GM20431 (cell line): ENCODE data around the gene SNHG17.
"Not testable (repeated sequence)": the region's sequence is repeated elsewhere in the genome, so short reads cannot be mapped to it uniquely, and the experiment has no call there.

Experiments
- in situ Hi-C: fragments of 300-500 bp; cut with MseI, MboI; formaldehyde crosslinking; loops from one replicate; pipeline ENCODE4 v1.15.0; 2020; ENCODE audit warnings: low sequenced_read_pairs; ENCODE audit not compliant: unreplicated experiment

Gene SNHG17

DNA sequence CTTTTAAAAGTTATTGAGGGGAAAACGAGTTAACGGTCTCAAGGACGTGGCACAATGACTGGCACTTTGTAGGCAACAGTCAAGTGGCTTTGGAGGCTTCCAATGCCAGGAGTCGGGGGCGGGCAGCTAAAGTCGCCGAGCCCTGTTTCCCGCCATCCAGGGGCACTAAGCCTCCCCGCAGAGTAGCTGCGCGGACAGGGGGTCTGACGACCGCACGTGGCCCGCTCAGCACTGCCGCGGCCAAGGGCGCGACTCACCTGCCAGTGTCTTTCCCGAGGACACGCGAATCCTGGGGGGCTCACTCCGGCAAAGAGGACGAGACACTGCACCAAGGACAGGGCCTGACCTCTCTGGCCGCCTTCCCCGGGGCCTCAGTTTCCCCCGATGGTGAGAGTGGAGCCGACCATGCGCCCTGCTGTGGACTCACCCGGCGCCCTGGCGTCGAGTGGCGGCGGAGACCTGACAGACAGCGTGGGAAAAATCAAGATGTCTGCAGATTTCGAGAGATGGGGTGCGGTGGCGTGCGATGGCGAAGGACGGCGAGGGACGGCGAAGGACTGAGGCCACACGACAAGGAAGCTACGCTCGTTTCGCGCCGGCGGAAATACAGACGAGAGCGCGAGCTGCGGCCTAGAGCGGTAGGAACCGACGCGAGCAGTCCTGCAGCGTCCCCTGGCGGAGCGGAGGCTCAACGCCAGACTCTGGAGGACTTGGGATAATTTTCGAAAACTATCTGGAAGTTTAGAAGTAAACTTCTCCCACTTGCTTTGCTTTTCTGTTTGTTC, at the start of gene SNHG17:
Gene SNHG17, minus strand, starts transcription at position 559 of the 785 bp plus-strand sequence.
- in situ Hi-C loops: no loop called here

DNA sequence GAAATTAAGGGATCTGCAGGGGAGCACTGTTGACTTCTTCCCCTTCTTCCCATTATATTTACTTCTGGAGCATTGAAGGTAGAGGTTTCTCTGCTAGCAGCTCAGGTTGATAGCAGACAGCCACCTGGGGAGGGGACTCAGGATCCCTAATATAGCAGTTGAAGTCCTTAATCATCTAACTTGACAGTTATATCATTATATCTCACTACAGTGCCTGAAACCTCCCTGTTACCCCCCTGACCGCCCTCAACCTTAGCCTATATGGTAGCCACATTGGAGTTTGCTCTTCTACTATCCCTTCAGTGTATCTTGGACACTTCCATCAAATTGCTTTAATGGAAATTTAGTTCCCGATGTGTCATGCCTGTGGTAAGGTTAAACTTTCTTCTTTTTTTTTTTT, 44.5 kb upstream of the SNHG17 start:
- in situ Hi-C loops: no loop called here

DNA sequence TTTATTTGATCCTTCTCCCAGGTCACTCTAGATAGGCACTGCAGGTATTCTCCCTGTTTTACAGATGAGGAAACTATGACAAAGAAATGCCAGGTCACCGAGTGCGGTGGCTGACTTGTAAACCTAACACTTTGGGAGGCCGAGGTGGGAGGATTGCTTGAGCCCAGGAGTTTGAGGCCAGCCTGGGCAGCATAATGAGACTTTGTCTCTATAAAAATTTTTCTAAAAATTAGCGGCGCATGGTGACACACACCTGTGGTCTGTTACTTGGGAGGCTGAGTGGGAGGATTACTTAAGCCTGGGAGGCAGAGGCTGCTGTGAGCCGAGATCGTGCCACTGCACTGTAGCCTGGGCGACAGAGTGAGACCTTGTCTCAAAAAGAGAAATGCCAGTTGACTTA, 42.6 kb upstream of the SNHG17 start:
- in situ Hi-C loops: no loop called here

DNA sequence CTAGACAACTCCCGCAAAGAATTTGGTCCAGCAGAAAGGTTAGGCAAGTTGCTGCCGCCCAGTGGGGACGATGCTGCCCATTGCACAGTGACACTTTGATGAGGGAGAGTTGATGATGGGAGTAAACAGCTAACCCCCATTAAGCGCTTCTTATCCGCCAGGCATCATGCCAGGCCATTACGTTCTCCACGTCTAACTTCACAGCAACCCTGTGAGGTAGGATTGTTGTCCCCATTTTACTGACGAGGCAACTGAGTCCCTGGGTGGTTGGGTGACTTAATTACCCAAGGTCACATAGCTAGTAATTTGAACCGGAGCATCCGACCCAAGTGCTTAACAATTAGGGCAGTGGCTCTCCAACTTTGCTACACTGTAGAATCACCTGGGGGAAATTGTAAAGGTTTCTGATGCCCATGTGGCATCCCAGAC, 38.3 kb upstream of the SNHG17 start:
- in situ Hi-C loops: no loop called here

DNA sequence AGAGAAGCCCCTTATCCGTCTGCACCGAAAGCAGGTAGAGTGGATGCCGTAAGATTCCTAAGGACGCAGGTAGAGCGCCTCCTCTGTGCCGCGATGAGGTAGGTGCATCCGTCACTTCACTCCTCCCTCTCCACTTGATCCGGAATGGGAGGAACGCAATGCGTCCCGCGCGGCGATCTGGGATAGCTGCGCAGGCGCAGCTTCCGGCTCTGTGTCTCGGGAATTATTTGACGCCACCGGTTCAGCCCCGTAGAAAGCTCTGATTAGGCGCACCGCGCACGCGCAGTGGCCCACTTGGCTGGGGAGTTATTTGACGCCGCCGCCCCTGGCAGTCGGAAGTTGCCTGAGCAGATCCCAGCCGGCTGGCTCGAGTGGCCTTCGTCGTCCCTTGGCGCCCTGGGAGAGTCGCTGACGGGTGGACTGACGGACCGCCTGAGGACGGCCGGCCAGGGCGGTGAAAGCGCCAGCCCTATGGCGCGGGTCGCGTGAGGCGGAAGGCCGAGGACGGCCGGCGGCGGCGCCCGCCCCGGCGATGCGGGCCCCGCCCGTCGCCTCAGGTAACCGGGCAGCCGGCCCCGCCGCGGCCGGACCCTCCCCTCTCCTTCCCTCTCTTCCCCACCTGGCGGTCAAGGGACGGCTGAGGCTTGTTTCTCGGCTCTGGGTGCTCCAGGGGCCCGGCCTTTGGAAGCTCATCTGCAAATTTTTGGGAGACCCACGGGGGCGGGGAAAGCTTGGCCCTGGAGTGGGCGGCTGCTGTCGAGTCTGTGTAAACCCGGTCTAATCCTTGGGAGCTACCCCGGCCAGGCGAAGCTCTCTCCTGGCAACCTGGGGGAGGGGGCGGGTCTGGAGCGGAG, 37.6 kb upstream of the SNHG17 start, which contains the start of gene RALGAPB:
Gene RALGAPB, plus strand, starts transcription at position 331 of the 854 bp plus-strand sequence. CDS start 15,590 bp downstream, outside the sequence.
- in situ Hi-C loops: no loop called here

DNA sequence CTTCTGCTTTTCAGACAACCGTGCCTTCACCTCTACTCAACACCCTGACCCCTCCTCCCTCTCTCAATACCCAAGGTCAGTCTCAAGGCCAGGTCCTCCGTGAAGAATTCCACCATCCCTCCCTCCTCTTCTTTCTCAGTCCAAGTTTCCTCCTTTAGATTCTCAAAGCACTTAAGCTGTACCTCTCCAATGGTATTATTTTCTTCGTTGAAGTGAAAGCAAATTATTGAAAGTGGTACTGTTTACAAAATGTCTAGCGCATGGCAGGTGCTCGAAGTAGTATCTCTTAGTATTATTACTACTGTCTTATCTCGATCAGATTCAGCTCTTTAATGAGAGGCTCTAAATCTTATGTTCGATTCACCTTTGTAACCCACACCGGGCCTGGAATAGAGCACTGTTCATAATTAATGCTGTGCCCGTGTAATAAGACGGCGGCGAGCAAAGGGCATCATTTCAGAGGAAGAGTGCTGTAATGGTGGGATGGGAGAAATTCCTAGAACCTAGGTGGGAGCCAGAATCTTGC, 36.9 kb upstream of the SNHG17 start:
- in situ Hi-C loops: no loop called here

DNA sequence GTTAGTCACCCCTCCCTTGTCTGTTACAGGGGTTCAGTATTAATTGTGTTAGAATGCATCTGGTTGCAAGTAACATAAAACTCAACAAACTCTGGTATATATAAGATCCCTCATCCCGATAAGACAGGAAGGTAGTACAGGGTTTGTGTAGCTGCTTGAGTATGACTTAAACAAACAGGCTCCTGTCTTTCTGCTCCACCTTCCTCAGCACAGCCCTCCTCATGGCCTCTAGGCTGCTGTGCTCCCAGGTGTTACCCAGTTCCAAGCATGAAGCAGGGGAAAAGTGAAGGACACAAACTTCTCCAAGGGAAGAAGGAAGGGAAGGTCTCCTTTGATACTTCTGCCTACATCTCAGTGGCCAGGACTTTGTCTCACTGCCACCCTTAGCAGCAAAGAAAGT, 36.1 kb upstream of the SNHG17 start:
- in situ Hi-C loops: no loop called here

DNA sequence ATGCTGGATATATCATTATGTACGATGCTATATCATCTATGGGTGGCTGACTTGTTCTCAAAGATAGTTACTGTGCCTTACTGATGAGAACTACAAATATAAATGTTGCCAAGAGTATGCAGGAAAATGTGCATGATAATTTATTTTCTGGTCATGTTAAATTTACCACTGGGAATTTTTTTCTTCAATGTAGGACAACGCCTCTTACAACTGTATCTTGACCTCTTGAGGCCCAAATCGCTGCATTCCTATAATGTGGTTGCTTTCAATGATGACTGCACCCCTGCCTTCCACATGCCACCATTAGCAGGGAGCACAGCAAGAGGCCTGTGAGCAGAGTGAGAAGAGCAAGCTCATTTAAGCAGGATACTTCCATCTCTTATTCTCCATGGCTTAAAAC, 31.9 kb upstream of the SNHG17 start:
- in situ Hi-C loops: no loop called here

DNA sequence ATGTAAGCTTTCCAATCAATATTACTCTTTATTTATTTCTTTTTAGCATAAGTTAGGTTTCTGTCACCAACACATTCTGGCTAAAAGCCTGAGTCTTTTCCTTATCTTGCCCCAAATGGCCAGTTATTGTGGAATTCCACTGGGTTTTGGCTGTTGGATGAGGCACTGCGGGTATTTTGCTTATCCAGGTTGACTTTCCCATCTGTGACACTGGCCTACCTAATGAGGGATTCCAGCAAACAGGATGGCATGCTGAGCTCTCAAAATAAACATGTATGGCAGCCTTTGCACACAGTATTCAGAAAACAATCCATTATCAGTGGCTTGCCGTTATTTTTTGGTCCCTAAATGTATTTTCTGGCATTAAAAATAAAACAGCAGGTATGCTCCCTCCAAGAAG, 31.0 kb upstream of the SNHG17 start:
- in situ Hi-C loops: no loop called here

DNA sequence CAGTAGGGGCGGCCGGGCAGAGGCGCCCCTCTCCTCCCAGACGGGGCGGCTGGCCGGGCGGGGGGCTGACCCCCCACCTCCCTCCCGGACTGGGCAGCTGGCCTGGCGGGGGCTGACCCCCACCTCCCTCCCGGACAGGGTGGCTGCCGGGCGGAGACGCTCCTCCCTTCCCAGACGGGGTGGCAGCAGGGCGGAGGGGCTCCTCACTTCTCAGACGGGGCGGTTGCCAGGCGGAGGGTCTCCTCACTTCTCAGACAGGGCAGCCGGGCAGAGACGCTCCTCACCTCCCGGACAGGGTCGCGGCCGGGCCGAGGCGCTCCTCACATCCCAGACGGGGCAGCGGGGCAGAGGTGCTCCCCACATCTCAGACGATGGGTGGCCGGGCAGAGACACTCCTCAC, 26.4 kb upstream of the SNHG17 start:
- in situ Hi-C loops: not testable (repeated sequence)

DNA sequence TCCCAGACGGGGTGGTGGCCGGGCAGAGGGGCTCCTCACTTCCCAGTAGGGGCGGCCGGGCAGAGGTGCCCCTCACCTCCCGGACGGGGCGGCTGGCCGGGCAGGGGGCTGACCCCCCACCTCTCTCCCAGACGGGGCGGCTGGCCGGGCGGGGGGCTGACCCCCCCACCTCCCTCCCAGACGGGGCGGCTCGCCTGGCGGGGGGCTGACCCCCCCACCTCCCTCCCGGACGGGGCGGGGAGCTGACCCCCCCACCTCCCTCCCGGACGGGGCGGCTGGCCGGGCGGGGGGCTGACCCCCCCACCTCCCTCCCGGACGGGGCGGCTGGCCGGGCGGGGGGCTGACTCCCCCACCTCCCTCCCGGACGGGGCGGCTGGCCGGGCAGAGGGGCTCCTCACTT, 26.0 kb upstream of the SNHG17 start:
- in situ Hi-C loops: not testable (repeated sequence)

DNA sequence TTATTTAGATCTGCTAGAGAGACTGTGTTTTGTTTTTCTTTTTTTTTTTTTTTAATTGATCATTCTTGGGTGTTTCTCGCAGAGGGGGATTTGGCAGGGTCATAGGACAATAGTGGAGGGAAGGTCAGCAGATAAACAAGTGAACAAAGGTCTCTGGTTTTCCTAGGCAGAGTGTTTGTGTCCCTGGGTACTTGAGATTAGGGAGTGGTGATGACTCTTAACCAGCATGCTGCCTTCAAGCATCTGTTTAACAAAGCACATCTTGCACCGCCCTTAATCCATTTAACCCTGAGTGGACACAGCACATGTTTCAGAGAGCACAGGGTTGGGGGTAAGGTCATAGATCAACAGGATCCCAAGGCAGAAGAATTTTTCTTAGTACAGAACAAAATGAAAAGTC, 25.5 kb upstream of the SNHG17 start:
- in situ Hi-C loops: not testable (repeated sequence)

DNA sequence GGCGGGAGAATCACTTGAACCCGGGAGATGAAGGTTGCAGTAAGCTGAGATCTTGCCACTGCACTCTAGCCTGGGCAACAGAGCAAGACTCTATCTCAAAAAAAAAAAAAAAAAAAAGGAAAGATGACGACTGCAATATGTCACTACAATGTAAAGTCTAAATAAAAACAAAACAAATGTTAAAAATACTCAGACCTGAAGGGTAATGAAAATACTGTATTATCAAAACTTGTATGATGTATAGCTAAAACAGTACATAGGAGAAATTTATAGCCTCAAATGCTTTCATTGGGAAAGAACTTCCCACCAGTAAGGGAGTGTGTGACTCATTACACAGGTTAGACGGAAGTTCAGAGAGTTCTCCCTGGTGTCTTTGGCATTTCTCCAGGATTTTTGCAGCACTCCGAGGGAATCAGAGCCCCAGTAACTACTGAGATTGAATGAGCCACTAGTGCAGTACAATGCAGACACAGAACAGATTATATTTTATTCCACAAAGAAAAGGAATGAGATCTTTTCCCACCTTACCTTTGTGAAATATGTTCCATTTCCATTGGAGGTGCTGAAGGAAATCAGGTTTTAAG, 25.0 kb upstream of the SNHG17 start:
- in situ Hi-C loops: no loop called here

DNA sequence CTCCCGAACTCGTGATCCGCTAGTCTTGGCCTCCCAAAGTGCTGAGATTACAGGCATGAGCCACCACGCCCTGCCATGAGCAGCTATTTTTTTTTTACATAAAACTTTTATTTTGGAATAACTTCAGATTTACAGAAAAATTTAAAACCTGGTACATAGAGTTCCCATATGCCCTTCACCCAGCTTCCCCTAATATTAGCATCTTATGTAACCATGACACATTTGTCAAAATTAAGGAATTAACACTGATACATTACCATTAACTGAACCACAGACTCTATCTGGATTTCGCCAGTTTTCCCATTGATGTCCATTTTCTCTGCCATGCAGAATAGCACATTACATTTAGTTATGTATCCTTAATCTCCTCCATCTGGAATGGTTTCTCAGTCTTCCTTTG, 23.2 kb upstream of the SNHG17 start:
- in situ Hi-C loops: no loop called here

DNA sequence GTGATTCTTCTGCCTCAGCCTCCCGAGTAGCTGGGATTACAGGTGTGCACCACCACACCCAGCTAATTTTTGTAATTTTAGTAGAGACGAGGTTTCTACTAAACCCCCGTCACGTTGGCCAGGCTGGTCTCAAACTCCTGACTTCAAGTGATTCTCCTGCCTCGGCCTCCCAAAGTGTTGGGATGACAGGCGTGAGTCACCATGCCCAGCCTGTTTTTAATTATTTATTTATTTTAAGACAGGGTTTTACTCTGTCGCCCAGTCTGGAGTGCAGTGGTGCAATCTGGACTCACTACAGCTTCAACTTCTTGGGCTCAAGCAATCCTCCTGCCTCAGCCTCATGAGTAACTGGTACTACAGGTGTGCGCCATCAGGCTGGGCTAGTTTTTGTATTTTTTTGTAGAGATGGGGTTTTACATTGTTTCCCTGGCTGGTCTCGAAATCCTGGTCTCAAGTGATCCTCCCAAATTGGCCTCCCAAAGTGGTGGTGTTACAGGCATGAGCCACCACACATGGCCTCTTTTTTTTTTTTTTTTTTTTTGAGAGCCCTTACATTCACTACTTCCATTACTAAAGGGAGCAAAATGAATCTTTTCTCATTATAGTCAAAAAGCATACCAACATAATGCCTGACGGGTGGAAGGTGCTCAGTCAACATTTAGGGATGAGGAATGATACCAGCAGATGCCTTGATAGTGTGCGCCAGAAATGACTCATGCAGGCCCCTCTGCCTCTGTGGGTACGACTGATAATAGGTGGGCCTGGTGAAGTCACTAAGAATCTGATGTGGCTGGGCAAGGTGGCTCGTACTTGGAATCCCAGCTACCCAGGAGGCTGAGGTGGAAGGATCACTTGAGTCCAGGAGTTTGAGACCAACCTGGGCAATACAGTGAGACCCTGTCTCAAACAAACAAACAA, 19.7 kb upstream of the SNHG17 start:
- in situ Hi-C loops: no loop called here

DNA sequence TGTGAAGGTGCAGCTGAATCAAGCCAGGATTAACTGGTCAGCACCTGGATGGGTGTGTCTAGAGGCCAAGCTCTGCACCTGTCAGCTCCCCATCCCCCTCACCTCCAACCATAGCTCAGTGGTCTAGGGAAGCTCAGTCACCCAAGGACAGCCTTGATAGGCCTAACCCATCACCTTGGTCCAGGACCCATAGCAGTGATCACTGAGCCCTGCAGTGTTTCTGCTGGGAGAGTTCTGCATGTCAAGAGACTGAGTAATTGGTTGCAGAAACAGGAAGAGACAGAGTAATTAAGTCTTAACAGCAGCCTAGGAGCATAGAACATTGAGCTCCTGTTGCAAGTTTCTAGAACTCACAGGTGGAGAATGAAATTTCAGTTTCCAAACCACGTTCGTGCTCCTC, 18.8 kb upstream of the SNHG17 start:
- in situ Hi-C loops: no loop called here

DNA sequence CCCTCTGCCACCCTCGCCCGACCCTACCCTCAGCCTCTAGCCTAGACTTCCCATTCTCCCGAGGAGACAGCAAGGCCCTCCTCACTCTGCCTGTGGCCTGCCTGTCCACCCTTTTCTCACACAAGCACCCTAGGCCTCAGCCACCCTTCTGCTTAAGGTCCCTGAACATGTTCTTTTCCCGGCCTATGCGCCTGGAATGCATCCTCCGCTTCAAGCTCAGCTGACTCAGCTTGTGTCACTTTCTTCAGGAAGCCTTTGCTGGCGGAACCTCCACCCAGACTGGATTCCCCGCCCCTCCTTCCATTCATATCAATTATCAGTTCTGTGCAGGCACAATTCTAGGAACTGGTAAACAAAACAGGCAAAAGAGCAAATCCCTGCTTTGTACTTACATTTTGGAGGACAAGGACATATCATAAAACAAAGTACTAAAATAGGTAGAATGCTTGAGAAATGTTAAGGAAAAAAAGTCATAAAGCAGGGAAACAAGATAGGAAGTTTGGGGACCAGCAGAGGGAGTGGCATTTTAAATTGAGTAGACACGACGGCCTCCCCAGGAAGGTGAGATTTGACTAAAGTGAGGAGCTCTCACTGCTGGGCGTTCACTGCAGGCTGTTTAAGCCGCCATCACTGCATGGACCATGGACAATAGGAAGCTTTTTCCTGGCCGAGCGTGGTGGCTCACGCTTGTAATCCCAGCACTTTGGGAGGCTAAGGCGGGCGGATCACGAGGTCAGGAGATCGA, 17.9 kb upstream of the SNHG17 start:
- in situ Hi-C loops: no loop called here

DNA sequence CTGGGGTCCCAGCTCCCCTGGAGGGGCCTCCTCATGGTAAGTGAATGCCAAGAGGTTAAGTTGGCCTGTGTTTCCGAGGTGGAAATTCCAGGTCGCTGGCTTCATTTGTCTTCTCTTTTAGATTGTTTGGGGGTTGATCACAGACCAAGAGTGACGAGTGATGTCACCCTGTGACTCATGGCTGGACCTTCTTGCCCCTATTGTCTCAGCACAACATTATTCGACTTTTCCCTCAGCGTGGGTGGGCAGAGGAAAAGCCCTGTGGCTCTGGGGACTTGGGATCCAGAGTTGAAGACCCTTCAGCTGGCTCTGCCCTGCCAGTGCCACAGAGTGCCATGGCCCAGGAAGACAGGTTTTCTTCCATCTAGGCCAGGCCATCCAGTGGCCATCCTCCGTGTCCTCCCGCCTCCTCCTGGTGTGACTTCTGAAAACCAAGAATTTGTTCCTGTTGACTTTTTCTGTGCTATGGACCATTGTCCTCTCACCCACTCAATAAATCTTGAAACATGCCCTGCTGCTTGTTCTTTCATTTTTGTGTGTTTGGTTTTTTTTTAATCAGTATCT, 15.4 kb upstream of the SNHG17 start:
- in situ Hi-C loops: no loop called here

DNA sequence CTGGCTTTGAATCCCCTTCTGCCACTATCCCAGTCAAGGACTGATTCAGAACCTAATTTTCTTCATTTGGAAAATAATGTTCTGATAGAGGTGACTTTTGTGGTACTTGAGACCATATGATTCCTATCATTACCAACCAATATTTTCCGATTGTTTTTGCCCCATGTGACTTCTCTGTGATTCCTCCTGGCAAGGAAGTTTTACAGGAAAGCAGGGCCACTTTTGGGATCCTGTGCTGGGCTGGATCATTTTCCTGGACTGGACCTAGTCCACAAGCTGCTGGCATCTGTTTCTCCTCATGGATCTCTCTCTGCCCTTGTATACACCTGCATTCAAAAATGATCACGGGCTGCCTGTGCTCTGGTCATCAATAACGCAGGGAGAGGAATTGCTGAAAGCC, 13.9 kb upstream of the SNHG17 start:
- in situ Hi-C loops: no loop called here
